HG02938 (cell line): ENCODE data around the gene ADAT2.

Experiments used
- ATAC-seq: cut with Tn5 transposase; IDR thresholded peaks from one replicate; pipeline ENCODE4 v1.9.1; 2021; ENCODE audit warnings: mild to moderate bottlenecking, moderate library complexity; ENCODE audit not compliant: unreplicated experiment

Gene ADAT2

GRCh38 chr6:143399176-143399575 lies 51.3 kb downstream of the ADAT2 start:
- ATAC-seq: no peak

- no peak for ATAC-seq
Observed at GRCh38 chr6:143397227-143398222, 53.0 kb downstream of the ADAT2 start.

GRCh38 chr6:143396497-143397226 lies 53.8 kb downstream of the ADAT2 start:
- no peak for ATAC-seq

- ATAC-seq: no peak
Observed at GRCh38 chr6:143395699-143396098, 54.8 kb downstream of the ADAT2 start.

- no peak for ATAC-seq
Observed at GRCh38 chr6:143394389-143394788, 56.1 kb downstream of the ADAT2 start.

- ATAC-seq: no peak
Observed at GRCh38 chr6:143390278-143390677, 60.2 kb downstream of the ADAT2 start.

- no peak for ATAC-seq
Observed at GRCh38 chr6:143385636-143386035, 64.9 kb downstream of the ADAT2 start.

- no peak for ATAC-seq
Observed at GRCh38 chr6:143376861-143377260, 73.6 kb downstream of the ADAT2 start.

GRCh38 chr6:143376375-143376774 lies 74.1 kb downstream of the ADAT2 start:
- no peak for ATAC-seq

- no peak for ATAC-seq
Observed at GRCh38 chr6:143375022-143375585, 75.4 kb downstream of the ADAT2 start.

- no peak for ATAC-seq
Observed at GRCh38 chr6:143374014-143374413, 76.5 kb downstream of the ADAT2 start.
